MM.1S (cell line): ENCODE results near the gene RAB11FIP2.

Experiments used
- DNase-seq: peaks from one replicate; pipeline ENCODE4 v3.0.0-alpha.2; 2015
- H2AFZ ChIP-seq: fragments of 300-600 bp; sonication (generic); 2 replicates; pipeline ENCODE4 v1.6.0; 2016; ENCODE audit warnings: antibody characterized with exemption, low read length
- H3F3A ChIP-seq: fragments of 300-600 bp; sonication (generic); 2 replicates; pipeline ENCODE4 v1.6.1; 2016; ENCODE audit warnings: mild to moderate bottlenecking, antibody characterized with exemption, low read length, moderate library complexity, mixed read lengths; ENCODE audit not compliant: insufficient read depth
- H3K27ac ChIP-seq: fragments of 300-600 bp; sonication (generic); 2 replicates; pipeline ENCODE4 v1.5.1; 2016; ENCODE audit warnings: mild to moderate bottlenecking, low read length
- H3K27me3 ChIP-seq: fragments of 300-600 bp; sonication (generic); replicated peaks from 2 replicates; pipeline ENCODE4 v1.6.0; 2016; ENCODE audit warnings: low read length; ENCODE audit not compliant: insufficient read depth
- H3K36me3 ChIP-seq: fragments of 300-600 bp; sonication (generic); replicated peaks from 2 replicates; pipeline ENCODE4 v1.6.1; 2016; ENCODE audit warnings: mild to moderate bottlenecking, low read length, mixed read lengths; ENCODE audit not compliant: insufficient read depth
- H3K4me1 ChIP-seq: fragments of 300-600 bp; sonication (generic); 2 replicates; pipeline ENCODE4 v1.6.1; 2016; ENCODE audit warnings: low read length, mixed read lengths
- H3K4me2 ChIP-seq: fragments of 300-600 bp; sonication (generic); 2 replicates; pipeline ENCODE4 v1.6.0; 2016; ENCODE audit warnings: low read depth, low read length
- H3K4me3 ChIP-seq: fragments of 300-600 bp; sonication (generic); 2 replicates; pipeline ENCODE4 v1.5.1; 2016; ENCODE audit warnings: low read length, mixed read lengths
- H3K79me2 ChIP-seq: fragments of 300-600 bp; sonication (generic); 2 replicates; pipeline ENCODE4 v1.6.1; 2016; ENCODE audit warnings: mixed run types, low read length, mixed read lengths
- H3K9ac ChIP-seq: fragments of 300-600 bp; sonication (generic); 2 replicates; pipeline ENCODE4 v1.6.1; 2016; ENCODE audit warnings: low read length, mixed read lengths
- H3K9me2 ChIP-seq: fragments of 300-600 bp; sonication (generic); replicated peaks from 2 replicates; pipeline ENCODE4 v1.6.1; 2016; ENCODE audit warnings: mild to moderate bottlenecking, low read length, mixed read lengths; ENCODE audit not compliant: insufficient read depth
- H3K9me3 ChIP-seq: fragments of 300-600 bp; sonication (generic); replicated peaks from 2 replicates; pipeline ENCODE4 v1.6.1; 2016; ENCODE audit warnings: mild to moderate bottlenecking, low read length, mixed read lengths; ENCODE audit not compliant: insufficient read depth
- H4K20me1 ChIP-seq: fragments of 300-600 bp; sonication (generic); 2 replicates; pipeline ENCODE4 v1.6.1; 2016; ENCODE audit warnings: mild to moderate bottlenecking, low read length, moderate library complexity, mixed read lengths; ENCODE audit not compliant: insufficient read depth
- EZH2 ChIP-seq: fragments of 300-600 bp; sonication (generic); optimal IDR thresholded peaks from 2 replicates; pipeline ENCODE3; 2017; ENCODE audit warnings: low read depth, mild to moderate bottlenecking, antibody characterized with exemption, low read length, mixed read lengths
- EZH2phosphoT487 ChIP-seq: fragments of 300-600 bp; sonication (generic); IDR thresholded peaks from 2 replicates; pipeline ENCODE4 v1.6.1; 2018; ENCODE audit warnings: antibody characterized with exemption, low read length
- TF ChIP-seq, protein P1 (sequence below): fragments of 300-600 bp; sonication (generic); IDR thresholded peaks from 2 replicates; pipeline ENCODE4 v1.5.1; 2016; ENCODE audit warnings: antibody characterized with exemption, low read length, mixed read lengths

Gene RAB11FIP2

GRCh38 chr10:117991701-117992100 is 55.0 kb downstream of the RAB11FIP2 start:
- no peak for DNase-seq
- Histone ChIP-seq H4K20me1 (no peaks in the 10 kb centered on the region), H3K9ac (no peak overlapping the region), H3F3A (peaks cover 19% of the 10 kb centered on the region), H2AFZ (no peak overlapping the region), H3K79me2 (no peaks in the 10 kb centered on the region), H3K27me3 (no peaks in the 10 kb centered on the region), H3K4me3 (no peak overlapping the region), H3K9me2 (no peaks in the 10 kb centered on the region), H3K9me3 (no peaks in the 10 kb centered on the region), H3K27ac (no peak overlapping the region), H3K4me2 (no peak overlapping the region), H3K36me3 (no peaks in the 10 kb centered on the region), H3K4me1 (peaks cover 18% of the 10 kb centered on the region)
- TF ChIP-seq EZH2 (no peak), EZH2phosphoT487 (no peak)
- TF ChIP-seq, protein P1, sequence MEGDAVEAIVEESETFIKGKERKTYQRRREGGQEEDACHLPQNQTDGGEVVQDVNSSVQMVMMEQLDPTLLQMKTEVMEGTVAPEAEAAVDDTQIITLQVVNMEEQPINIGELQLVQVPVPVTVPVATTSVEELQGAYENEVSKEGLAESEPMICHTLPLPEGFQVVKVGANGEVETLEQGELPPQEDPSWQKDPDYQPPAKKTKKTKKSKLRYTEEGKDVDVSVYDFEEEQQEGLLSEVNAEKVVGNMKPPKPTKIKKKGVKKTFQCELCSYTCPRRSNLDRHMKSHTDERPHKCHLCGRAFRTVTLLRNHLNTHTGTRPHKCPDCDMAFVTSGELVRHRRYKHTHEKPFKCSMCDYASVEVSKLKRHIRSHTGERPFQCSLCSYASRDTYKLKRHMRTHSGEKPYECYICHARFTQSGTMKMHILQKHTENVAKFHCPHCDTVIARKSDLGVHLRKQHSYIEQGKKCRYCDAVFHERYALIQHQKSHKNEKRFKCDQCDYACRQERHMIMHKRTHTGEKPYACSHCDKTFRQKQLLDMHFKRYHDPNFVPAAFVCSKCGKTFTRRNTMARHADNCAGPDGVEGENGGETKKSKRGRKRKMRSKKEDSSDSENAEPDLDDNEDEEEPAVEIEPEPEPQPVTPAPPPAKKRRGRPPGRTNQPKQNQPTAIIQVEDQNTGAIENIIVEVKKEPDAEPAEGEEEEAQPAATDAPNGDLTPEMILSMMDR, result no peak

DNA sequence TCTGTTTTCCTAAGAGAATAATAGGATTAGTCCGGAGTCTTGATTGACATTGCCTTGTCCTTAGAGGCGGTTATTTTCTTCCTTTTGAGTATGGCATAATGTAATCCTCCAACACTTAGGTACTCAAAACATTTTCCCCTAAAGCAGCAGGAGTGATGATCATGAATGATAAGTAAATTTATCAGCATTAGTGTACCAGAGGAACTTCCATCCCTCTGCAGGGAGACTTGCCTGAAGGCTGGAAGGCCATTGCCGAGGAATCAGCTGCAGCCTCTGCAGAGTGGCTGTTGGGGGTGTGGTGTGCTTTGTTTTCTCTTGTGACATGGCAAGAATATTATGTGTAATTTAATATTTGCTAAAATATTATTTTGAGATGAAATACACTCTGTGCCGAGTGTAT is 56.8 kb downstream of the RAB11FIP2 start:
- Histone ChIP-seq H3K4me1 (peaks cover 18% of the 10 kb centered on the region), H3K36me3 (no peaks in the 10 kb centered on the region), H3K27me3 (no peaks in the 10 kb centered on the region), H3K9me2 (no peaks in the 10 kb centered on the region), H2AFZ (no peak overlapping the region), H4K20me1 (no peaks in the 10 kb centered on the region), H3F3A (peaks cover 19% of the 10 kb centered on the region), H3K4me2 (no peak overlapping the region), H3K9me3 (no peaks in the 10 kb centered on the region), H3K79me2 (no peaks in the 10 kb centered on the region), H3K27ac (no peak overlapping the region), H3K4me3 (no peak overlapping the region), H3K9ac (no peak overlapping the region)
- DNase-seq, result no peak
- TF ChIP-seq, protein P1, result no peak
- no peak for TF ChIP-seq EZH2
- no peak for TF ChIP-seq EZH2phosphoT487

DNA sequence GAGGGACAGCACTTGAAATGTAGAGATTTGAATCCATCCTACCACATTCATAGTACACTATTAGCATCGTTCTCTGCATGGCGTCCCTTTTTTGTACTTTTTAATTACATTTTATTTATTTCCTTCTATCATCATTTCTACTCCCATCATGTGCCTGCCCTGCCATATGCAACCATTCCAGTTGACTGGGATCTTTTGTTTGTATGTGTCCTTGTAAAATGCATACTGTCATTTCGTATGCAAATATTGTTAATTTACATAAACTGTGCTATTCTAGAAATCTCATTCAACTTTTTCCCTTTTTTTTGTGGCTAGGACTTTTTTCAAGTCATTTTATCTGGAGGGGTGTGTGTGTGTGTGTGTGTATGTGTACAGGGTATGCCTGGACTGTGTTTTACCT is 57.9 kb downstream of the RAB11FIP2 start:
- no peaks in the 10 kb centered on the region for H3K36me3 ChIP-seq
- no peaks in the 10 kb centered on the region for H3K27me3 ChIP-seq
- no peak overlapping the region for H3K4me2 ChIP-seq
- H3K9me2 ChIP-seq, result no peaks in the 10 kb centered on the region
- H3K9me3 ChIP-seq, result no peaks in the 10 kb centered on the region
- H3K79me2 ChIP-seq, result no peaks in the 10 kb centered on the region
- peaks cover 15% of the 10 kb centered on the region for H3K4me1 ChIP-seq
- no peak overlapping the region for H3K4me3 ChIP-seq
- no peak for DNase-seq
- TF ChIP-seq EZH2phosphoT487 (no peak), EZH2 (no peak)
- TF ChIP-seq, protein P1, result no peak
- H3F3A ChIP-seq, result peaks cover 14% of the 10 kb centered on the region
- H3K27ac ChIP-seq, result no peak overlapping the region
- no peaks in the 10 kb centered on the region for H4K20me1 ChIP-seq
- no peak overlapping the region for H3K9ac ChIP-seq
- no peak overlapping the region for H2AFZ ChIP-seq
